HG03469 (cell line): Measurements from ENCODE around the gene PPP1R37.
A peak's percentile ranks its signal among the peaks of the same experiment; 100 is the strongest.

Experiments
- ATAC-seq: cut with Tn5 transposase; IDR thresholded peaks from one replicate; pipeline ENCODE4 v1.9.1; 2021; ENCODE audit warnings: mild to moderate bottlenecking, moderate library complexity, moderate number of reproducible peaks; ENCODE audit not compliant: unreplicated experiment

PPP1R37 gene

GRCh38 chr19:45092747-45093678 lies at the start of gene PPP1R37:
Gene PPP1R37, plus strand, starts transcription at chr19:45093179. Its CDS starts 147 bp downstream, at chr19:45093326.
- peak; percentile 45 for ATAC-seq

GRCh38 chr19:45045671-45046353 lies 47.2 kb upstream of the PPP1R37 start:
- ATAC-seq = no peak

- no peak for ATAC-seq
Observed at GRCh38 chr19:45046355-45046754, 46.6 kb upstream of the PPP1R37 start.

GRCh38 chr19:45047188-45047797 lies 45.7 kb upstream of the PPP1R37 start:
- ATAC-seq = no peak

- ATAC-seq = no peak
Observed at GRCh38 chr19:45049073-45049736, 43.8 kb upstream of the PPP1R37 start.

- no peak for ATAC-seq
Observed at GRCh38 chr19:45050036-45050435, 42.9 kb upstream of the PPP1R37 start.

- no peak for ATAC-seq
Observed at GRCh38 chr19:45051929-45052579, 40.9 kb upstream of the PPP1R37 start.

- no peak for ATAC-seq
Observed at GRCh38 chr19:45056831-45057230, 36.1 kb upstream of the PPP1R37 start.

GRCh38 chr19:45057444-45057843 lies 35.5 kb upstream of the PPP1R37 start:
- ATAC-seq = no peak

GRCh38 chr19:45058622-45059159 lies 34.3 kb upstream of the PPP1R37 start:
- no peak for ATAC-seq

- no peak for ATAC-seq
Observed at GRCh38 chr19:45059258-45059965, 33.6 kb upstream of the PPP1R37 start.

- ATAC-seq = no peak
Observed at GRCh38 chr19:45061965-45062364, 31.0 kb upstream of the PPP1R37 start.

- no peak for ATAC-seq
Observed at GRCh38 chr19:45063851-45064801, 28.9 kb upstream of the PPP1R37 start.

- ATAC-seq = no peak
Observed at GRCh38 chr19:45066921-45067661, 25.9 kb upstream of the PPP1R37 start.

GRCh38 chr19:45068041-45068440 lies 24.9 kb upstream of the PPP1R37 start:
- ATAC-seq = no peak

- ATAC-seq = no peak
Observed at GRCh38 chr19:45069056-45069455, 23.9 kb upstream of the PPP1R37 start.

GRCh38 chr19:45070214-45070613 lies 22.8 kb upstream of the PPP1R37 start:
- no peak for ATAC-seq
